LNCAP (cell line): Measurements from ENCODE around the gene COLGALT1.

Experiments
- CTCF ChIP-seq: fragments of 450-650 bp; IDR thresholded peaks from 2 replicates; pipeline ENCODE4 v1.5.1; 2017; ENCODE audit warnings: mild to moderate bottlenecking

COLGALT1 gene

GRCh38 chr19:17538684-17539237 is 16.7 kb upstream of the COLGALT1 start:
- TF ChIP-seq CTCF, result no peak

GRCh38 chr19:17539238-17540117 is 16.0 kb upstream of the COLGALT1 start:
- TF ChIP-seq CTCF, result peak; percentile 26; the same call in 1 of the 2 replicates

GRCh38 chr19:17540174-17540573 is 15.3 kb upstream of the COLGALT1 start:
- TF ChIP-seq CTCF, result no peak

GRCh38 chr19:17541184-17541759 is 14.2 kb upstream of the COLGALT1 start:
- no peak for TF ChIP-seq CTCF

- TF ChIP-seq CTCF, result no peak
Observed at GRCh38 chr19:17542042-17542441, 13.4 kb upstream of the COLGALT1 start.

GRCh38 chr19:17542793-17543582 is 12.5 kb upstream of the COLGALT1 start:
- TF ChIP-seq CTCF, result no peak

- TF ChIP-seq CTCF, result no peak
Observed at GRCh38 chr19:17543986-17544385, 11.5 kb upstream of the COLGALT1 start.
